DMS 273 treated with DMSO at 0.1 percent for 48 hours (cell line): ENCODE results near the gene GAB2.
"Not testable (repeated sequence)": the region's sequence is repeated elsewhere in the genome, so short reads cannot be mapped to it uniquely, and the experiment has no call there.

Source experiments
- DNase-seq: peaks from one replicate; lab custom pipeline; 2025; lab: John Stamatoyannopoulos, UW

GAB2 gene

GRCh38 chr11:78364128-78364751 lies 53.4 kb downstream of the GAB2 start:
- no peak for DNase-seq

- DNase-seq: no peak
These were observed 54.5 kb downstream of the GAB2 start for GRCh38 chr11:78363024-78363619.

GRCh38 chr11:78361228-78361627 lies 56.4 kb downstream of the GAB2 start:
- DNase-seq: no peak

- no peak for DNase-seq
These were observed 57.7 kb downstream of the GAB2 start for GRCh38 chr11:78359921-78360320.

GRCh38 chr11:78357924-78358323 lies 59.7 kb downstream of the GAB2 start:
- not testable (repeated sequence) for DNase-seq

- not testable (repeated sequence) for DNase-seq
These were observed 60.2 kb downstream of the GAB2 start for GRCh38 chr11:78357425-78357824.

- DNase-seq: not testable (repeated sequence)
These were observed 61.9 kb downstream of the GAB2 start for GRCh38 chr11:78355742-78356141.

GRCh38 chr11:78355309-78355705 lies 62.3 kb downstream of the GAB2 start:
- DNase-seq: no peak

- no peak for DNase-seq
These were observed 63.0 kb downstream of the GAB2 start for GRCh38 chr11:78354408-78355308.

- DNase-seq: no peak
These were observed 65.4 kb downstream of the GAB2 start for GRCh38 chr11:78351979-78352841.

- DNase-seq: no peak
These were observed 66.4 kb downstream of the GAB2 start for GRCh38 chr11:78351193-78351592.

- DNase-seq: no peak
These were observed 66.9 kb downstream of the GAB2 start for GRCh38 chr11:78350646-78351165.

- no peak for DNase-seq
These were observed 67.5 kb downstream of the GAB2 start for GRCh38 chr11:78350091-78350645.

GRCh38 chr11:78349624-78350023 lies 68.0 kb downstream of the GAB2 start:
- no peak for DNase-seq

GRCh38 chr11:78349114-78349513 lies 68.5 kb downstream of the GAB2 start:
- no peak for DNase-seq

- no peak for DNase-seq
These were observed 69.7 kb downstream of the GAB2 start for GRCh38 chr11:78347956-78348355.

GRCh38 chr11:78346799-78347198 lies 70.8 kb downstream of the GAB2 start:
- DNase-seq: no peak

- DNase-seq: no peak
These were observed 72.2 kb downstream of the GAB2 start for GRCh38 chr11:78345450-78345849.

GRCh38 chr11:78344676-78345075 lies 72.9 kb downstream of the GAB2 start:
- no peak for DNase-seq

- no peak for DNase-seq
These were observed 73.5 kb downstream of the GAB2 start for GRCh38 chr11:78344094-78344493.

- DNase-seq: no peak
These were observed 74.3 kb downstream of the GAB2 start for GRCh38 chr11:78343303-78343702.
